ENCODE data around the gene UCHL5. TPM values are rescaled to one million over a fixed set of nuclear protein-coding genes. Genes with fewer than 3 reads are reported as not detected.

UCHL5 gene
- total and polyA plus RNA-seq, 2 of the 13 experiments (the other 11 are each of a cell fraction or from before 2014, with no cell fraction given) = 18.2 to 44.1 TPM

DNA sequence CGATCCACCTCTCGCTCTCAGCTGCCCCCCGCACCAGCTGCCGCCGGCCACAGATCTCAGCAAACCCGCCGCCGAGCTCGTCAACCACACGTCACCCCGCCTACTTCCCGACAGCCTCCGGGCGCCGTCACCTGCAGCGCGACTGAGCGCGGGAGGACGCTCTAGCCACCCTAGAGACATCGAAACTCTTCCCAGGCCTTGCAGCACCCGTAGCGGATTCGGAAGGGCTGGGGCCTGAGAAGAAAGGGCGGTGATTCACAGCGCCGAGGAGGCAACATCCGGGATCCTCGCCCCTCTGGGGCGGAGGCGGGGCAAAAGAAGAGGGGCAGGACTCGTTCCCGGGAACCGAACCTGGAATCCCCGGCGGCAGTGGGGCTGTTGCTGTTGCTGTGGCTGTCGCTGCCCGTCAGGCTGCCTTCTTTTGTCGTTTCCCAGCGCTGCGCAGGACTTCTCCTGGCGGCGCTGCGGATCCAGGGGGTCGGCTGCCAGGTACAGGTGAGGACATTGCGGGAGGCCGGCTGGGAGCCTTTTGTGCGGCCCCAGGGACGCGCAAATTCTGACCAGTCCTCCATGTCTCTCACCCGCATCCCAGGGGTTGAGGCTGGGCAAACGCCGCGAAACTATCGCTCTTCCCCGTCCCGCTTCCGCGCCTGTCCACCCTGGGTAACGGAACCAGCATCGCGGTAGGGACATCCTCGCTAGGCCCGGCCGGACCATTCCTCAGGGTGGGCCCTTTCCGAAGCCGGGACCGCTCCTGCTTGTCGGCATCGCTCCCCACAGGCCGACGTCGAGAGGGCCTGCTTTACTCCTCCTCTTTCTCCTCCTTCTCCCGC lies at the start of gene UCHL5, which contains the start of gene RO60 (continued):
- TF ChIP-seq TCF12 (IDR thresholded peaks at IDR 0.05) (no peak), TCF12 (CRISPR knock-in tag; IDR thresholded peaks at IDR 0.05) (no peak; the same call in 1 of the 2 replicates), ZNF205 (CRISPR knock-in tag; IDR thresholded peaks at IDR 0.05) (peak; percentile 84), ESRRA (CRISPR knock-in tag; IDR thresholded peaks at IDR 0.05; ENCODE audit: low read depth) (no peak), HOXA9 (CRISPR knock-in tag; IDR thresholded peaks at IDR 0.05; ENCODE audit: borderline replicate concordance) (no peak), ADNP (CRISPR knock-in tag; IDR thresholded peaks at IDR 0.05) (peak; percentile 7; the same call in 1 of the 2 replicates), ZNF354B (CRISPR knock-in tag; IDR thresholded peaks at IDR 0.05) (no peak), PPARG (CRISPR knock-in tag; conservative IDR thresholded peaks at IDR 0.05) (peak; percentile 67), MXI1 (IDR thresholded peaks at IDR 0.05; ENCODE audit: borderline replicate concordance, low read depth, low read length) (peak; percentile 79; the same call in 1 of the 3 replicates), BHLHE40 (IDR thresholded peaks at IDR 0.05; ENCODE audit: low read length) (peak; percentile 72; the same call in 1 of the 2 replicates), CENPX (CRISPR knock-in tag; IDR thresholded peaks at IDR 0.05) (no peak), CBX1 (IDR thresholded peaks at IDR 0.05; ENCODE audit: low read depth) (peak; percentile 95), NONO (IDR thresholded peaks at IDR 0.05) (no peak), NONO (CRISPR knock-in tag; conservative IDR thresholded peaks at IDR 0.05) (peak; percentile 98)
- TF ChIP-seq, protein P1, sequence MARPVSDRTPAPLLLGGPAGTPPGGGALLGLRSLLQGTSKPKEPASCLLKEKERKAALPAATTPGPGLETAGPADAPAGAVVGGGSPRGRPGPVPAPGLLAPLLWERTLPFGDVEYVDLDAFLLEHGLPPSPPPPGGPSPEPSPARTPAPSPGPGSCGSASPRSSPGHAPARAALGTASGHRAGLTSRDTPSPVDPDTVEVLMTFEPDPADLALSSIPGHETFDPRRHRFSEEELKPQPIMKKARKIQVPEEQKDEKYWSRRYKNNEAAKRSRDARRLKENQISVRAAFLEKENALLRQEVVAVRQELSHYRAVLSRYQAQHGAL (CRISPR knock-in tag; IDR thresholded peaks at IDR 0.05; ENCODE audit: not compliant biosample characterization) = no peak
- TF ChIP-seq, protein P2, sequence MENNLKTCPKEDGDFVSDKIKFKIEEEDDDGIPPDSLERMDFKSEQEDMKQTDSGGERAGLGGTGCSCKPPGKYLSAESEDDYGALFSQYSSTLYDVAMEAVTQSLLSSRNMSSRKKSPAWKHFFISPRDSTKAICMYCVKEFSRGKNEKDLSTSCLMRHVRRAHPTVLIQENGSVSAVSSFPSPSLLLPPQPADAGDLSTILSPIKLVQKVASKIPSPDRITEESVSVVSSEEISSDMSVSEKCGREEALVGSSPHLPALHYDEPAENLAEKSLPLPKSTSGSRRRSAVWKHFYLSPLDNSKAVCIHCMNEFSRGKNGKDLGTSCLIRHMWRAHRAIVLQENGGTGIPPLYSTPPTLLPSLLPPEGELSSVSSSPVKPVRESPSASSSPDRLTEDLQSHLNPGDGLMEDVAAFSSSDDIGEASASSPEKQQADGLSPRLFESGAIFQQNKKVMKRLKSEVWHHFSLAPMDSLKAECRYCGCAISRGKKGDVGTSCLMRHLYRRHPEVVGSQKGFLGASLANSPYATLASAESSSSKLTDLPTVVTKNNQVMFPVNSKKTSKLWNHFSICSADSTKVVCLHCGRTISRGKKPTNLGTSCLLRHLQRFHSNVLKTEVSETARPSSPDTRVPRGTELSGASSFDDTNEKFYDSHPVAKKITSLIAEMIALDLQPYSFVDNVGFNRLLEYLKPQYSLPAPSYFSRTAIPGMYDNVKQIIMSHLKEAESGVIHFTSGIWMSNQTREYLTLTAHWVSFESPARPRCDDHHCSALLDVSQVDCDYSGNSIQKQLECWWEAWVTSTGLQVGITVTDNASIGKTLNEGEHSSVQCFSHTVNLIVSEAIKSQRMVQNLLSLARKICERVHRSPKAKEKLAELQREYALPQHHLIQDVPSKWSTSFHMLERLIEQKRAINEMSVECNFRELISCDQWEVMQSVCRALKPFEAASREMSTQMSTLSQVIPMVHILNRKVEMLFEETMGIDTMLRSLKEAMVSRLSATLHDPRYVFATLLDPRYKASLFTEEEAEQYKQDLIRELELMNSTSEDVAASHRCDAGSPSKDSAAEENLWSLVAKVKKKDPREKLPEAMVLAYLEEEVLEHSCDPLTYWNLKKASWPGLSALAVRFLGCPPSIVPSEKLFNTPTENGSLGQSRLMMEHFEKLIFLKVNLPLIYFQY (CRISPR knock-in tag; IDR thresholded peaks at IDR 0.05; ENCODE audit: borderline replicate concordance) = peak; percentile 17
- TF ChIP-seq, protein P3, sequence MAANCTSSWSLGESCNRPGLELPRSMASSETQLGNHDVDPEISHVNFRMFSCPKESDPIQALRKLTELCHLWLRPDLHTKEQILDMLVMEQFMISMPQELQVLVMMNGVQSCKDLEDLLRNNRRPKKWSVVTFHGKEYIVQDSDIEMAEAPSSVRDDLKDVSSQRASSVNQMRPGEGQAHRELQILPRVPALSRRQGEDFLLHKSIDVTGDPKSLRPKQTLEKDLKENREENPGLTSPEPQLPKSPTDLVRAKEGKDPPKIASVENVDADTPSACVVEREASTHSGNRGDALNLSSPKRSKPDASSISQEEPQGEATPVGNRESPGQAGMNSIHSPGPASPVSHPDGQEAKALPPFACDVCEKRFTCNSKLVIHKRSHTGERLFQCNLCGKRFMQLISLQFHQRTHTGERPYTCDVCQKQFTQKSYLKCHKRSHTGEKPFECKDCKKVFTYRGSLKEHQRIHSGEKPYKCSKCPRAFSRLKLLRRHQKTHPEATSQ (CRISPR knock-in tag; IDR thresholded peaks at IDR 0.05; ENCODE audit: borderline replicate concordance) = peak; percentile 84; the same call in 1 of the 2 replicates
- TF ChIP-seq, protein P4, sequence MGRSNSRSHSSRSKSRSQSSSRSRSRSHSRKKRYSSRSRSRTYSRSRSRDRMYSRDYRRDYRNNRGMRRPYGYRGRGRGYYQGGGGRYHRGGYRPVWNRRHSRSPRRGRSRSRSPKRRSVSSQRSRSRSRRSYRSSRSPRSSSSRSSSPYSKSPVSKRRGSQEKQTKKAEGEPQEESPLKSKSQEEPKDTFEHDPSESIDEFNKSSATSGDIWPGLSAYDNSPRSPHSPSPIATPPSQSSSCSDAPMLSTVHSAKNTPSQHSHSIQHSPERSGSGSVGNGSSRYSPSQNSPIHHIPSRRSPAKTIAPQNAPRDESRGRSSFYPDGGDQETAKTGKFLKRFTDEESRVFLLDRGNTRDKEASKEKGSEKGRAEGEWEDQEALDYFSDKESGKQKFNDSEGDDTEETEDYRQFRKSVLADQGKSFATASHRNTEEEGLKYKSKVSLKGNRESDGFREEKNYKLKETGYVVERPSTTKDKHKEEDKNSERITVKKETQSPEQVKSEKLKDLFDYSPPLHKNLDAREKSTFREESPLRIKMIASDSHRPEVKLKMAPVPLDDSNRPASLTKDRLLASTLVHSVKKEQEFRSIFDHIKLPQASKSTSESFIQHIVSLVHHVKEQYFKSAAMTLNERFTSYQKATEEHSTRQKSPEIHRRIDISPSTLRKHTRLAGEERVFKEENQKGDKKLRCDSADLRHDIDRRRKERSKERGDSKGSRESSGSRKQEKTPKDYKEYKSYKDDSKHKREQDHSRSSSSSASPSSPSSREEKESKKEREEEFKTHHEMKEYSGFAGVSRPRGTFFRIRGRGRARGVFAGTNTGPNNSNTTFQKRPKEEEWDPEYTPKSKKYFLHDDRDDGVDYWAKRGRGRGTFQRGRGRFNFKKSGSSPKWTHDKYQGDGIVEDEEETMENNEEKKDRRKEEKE (IDR thresholded peaks at IDR 0.05) = no peak
- TF ChIP-seq, protein P5, sequence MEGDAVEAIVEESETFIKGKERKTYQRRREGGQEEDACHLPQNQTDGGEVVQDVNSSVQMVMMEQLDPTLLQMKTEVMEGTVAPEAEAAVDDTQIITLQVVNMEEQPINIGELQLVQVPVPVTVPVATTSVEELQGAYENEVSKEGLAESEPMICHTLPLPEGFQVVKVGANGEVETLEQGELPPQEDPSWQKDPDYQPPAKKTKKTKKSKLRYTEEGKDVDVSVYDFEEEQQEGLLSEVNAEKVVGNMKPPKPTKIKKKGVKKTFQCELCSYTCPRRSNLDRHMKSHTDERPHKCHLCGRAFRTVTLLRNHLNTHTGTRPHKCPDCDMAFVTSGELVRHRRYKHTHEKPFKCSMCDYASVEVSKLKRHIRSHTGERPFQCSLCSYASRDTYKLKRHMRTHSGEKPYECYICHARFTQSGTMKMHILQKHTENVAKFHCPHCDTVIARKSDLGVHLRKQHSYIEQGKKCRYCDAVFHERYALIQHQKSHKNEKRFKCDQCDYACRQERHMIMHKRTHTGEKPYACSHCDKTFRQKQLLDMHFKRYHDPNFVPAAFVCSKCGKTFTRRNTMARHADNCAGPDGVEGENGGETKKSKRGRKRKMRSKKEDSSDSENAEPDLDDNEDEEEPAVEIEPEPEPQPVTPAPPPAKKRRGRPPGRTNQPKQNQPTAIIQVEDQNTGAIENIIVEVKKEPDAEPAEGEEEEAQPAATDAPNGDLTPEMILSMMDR (CRISPR knock-in tag; IDR thresholded peaks at IDR 0.05) = peak; percentile 56

All from HepG2 (cell line).